ENCODE measurements around the gene KIF3C. TPM values are rescaled to one million over a fixed set of nuclear protein-coding genes. Genes with fewer than 3 reads are reported as not detected.
"Not testable (repeated sequence)": the region's sequence is repeated elsewhere in the genome, so short reads cannot be mapped to it uniquely, and the experiment has no call there.

The KIF3C gene
- total and polyA plus RNA-seq, 2 experiments from 2014 or later = 5.4 to 5.6 TPM

GRCh38 chr2:26002632-26003310 lies 20.5 kb upstream of the KIF3C start:
- no peak for DNase-seq (ENCODE audit: low read depth in 1 of 2, low spot score in 1 of 2)
- no peak overlapping the region for H3K4me3 ChIP-seq
- H3K9me3 ChIP-seq (ENCODE audit: low read depth) = no peaks in the 10 kb centered on the region
- H3K36me3 ChIP-seq = no peaks in the 10 kb centered on the region
- H3K27ac ChIP-seq = no peak overlapping the region
- no peak for TF ChIP-seq CTCF (IDR thresholded peaks at IDR 0.05; ENCODE audit: low read depth, low read length)
- peaks cover 83% of the 10 kb centered on the region for H3K27me3 ChIP-seq
- H3K4me1 ChIP-seq (ENCODE audit: low read depth) = no peaks in the 10 kb centered on the region

GRCh38 chr2:26001743-26002351 lies 19.6 kb upstream of the KIF3C start:
- peaks cover 80% of the 10 kb centered on the region for H3K27me3 ChIP-seq
- no peak for TF ChIP-seq CTCF (IDR thresholded peaks at IDR 0.05; ENCODE audit: low read depth, low read length)
- H3K4me1 ChIP-seq (ENCODE audit: low read depth) = no peaks in the 10 kb centered on the region
- no peaks in the 10 kb centered on the region for H3K36me3 ChIP-seq
- H3K9me3 ChIP-seq (ENCODE audit: low read depth) = no peaks in the 10 kb centered on the region
- no peak overlapping the region for H3K27ac ChIP-seq
- H3K4me3 ChIP-seq = no peak overlapping the region
- DNase-seq (ENCODE audit: low read depth in 1 of 2, low spot score in 1 of 2) = peak in 1 of 2 donors; percentile 77

- DNase-seq (ENCODE audit: low read depth in 1 of 2, low spot score in 1 of 2) = no peak
- Histone ChIP-seq H3K27ac (no peak overlapping the region), H3K9me3 (ENCODE audit: low read depth) (no peaks in the 10 kb centered on the region), H3K27me3 (peaks cover 77% of the 10 kb centered on the region), H3K4me1 (ENCODE audit: low read depth) (no peaks in the 10 kb centered on the region), H3K4me3 (no peak overlapping the region), H3K36me3 (no peaks in the 10 kb centered on the region)
- no peak for TF ChIP-seq CTCF (IDR thresholded peaks at IDR 0.05; ENCODE audit: low read depth, low read length)
These were observed 18.3 kb upstream of the KIF3C start for GRCh38 chr2:26000561-26001082.

- H3K36me3 ChIP-seq; DNase-seq (ENCODE audit: low read depth in 1 of 2, low spot score in 1 of 2); H3K27ac ChIP-seq; H3K9me3 ChIP-seq (ENCODE audit: low read depth); H3K4me3 ChIP-seq; H3K4me1 ChIP-seq (ENCODE audit: low read depth): not testable (repeated sequence)
- H3K27me3 ChIP-seq = peaks cover 77% of the 10 kb centered on the region
These were observed 17.1 kb upstream of the KIF3C start for GRCh38 chr2:25999406-25999805.

- H3K9me3 ChIP-seq (ENCODE audit: low read depth); H3K4me3 ChIP-seq; H3K4me1 ChIP-seq (ENCODE audit: low read depth); DNase-seq (ENCODE audit: low read depth in 1 of 2, low spot score in 1 of 2); H3K27ac ChIP-seq; H3K36me3 ChIP-seq: not testable (repeated sequence)
- H3K27me3 ChIP-seq = peaks cover 76% of the 10 kb centered on the region
These were observed 16.6 kb upstream of the KIF3C start for GRCh38 chr2:25998816-25999383.

GRCh38 chr2:25996844-25997243 lies 14.5 kb upstream of the KIF3C start:
- Histone ChIP-seq H3K4me3 (no peak overlapping the region), H3K4me1 (ENCODE audit: low read depth) (no peaks in the 10 kb centered on the region), H3K36me3 (no peaks in the 10 kb centered on the region), H3K27ac (no peak overlapping the region), H3K9me3 (ENCODE audit: low read depth) (no peaks in the 10 kb centered on the region), H3K27me3 (peaks cover 72% of the 10 kb centered on the region)
- DNase-seq (ENCODE audit: low read depth in 1 of 2, low spot score in 1 of 2) = no peak
- no peak for TF ChIP-seq CTCF (IDR thresholded peaks at IDR 0.05; ENCODE audit: low read depth, low read length)
